Erythroblast (primary cell): ENCODE data around the gene AUTS2.

Experiments used
- GATA1 ChIP-seq: IDR thresholded peaks from 2 replicates; pipeline ENCODE4 v1.6.1; 2011; ENCODE audit warnings: low read depth, mild to moderate bottlenecking, control low read depth, low read length, moderate library complexity
- POLR2A ChIP-seq: IDR thresholded peaks from 2 replicates; pipeline ENCODE4 v1.6.1; 2011; ENCODE audit warnings: mild to moderate bottlenecking, low read length

DNA sequence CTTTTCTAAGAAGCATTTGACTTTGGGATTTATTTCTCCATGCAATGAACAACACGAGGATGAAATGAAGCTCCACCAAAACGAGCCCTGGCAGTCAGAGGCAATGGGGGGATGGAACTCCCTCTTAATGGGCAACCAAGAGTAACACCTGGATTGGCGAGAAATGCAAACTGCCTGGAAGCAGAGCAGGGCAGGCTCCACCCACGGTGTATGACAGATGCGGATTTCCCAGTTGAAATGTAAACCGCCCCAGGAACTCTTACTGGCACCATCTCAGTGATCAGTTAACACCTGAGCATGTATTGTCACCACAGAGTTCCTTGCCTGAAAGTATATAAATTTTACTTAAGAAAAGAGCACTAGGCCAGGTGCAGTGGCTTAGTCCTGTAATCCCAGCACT is 47.3 kb upstream of the AUTS2 start:
- TF ChIP-seq POLR2A (no peak), GATA1 (no peak)
